C1 segment of cervical spinal cord (tissue), 14 donors: Measurements from ENCODE around the gene PILRA.
A peak's percentile ranks its signal among the peaks of the same experiment; 100 is the strongest.

Experiments used
- DNase-seq, 14 donors: peaks; one replicate each; lab custom pipeline; 2025; lab: John Stamatoyannopoulos, UW

PILRA gene

DNA sequence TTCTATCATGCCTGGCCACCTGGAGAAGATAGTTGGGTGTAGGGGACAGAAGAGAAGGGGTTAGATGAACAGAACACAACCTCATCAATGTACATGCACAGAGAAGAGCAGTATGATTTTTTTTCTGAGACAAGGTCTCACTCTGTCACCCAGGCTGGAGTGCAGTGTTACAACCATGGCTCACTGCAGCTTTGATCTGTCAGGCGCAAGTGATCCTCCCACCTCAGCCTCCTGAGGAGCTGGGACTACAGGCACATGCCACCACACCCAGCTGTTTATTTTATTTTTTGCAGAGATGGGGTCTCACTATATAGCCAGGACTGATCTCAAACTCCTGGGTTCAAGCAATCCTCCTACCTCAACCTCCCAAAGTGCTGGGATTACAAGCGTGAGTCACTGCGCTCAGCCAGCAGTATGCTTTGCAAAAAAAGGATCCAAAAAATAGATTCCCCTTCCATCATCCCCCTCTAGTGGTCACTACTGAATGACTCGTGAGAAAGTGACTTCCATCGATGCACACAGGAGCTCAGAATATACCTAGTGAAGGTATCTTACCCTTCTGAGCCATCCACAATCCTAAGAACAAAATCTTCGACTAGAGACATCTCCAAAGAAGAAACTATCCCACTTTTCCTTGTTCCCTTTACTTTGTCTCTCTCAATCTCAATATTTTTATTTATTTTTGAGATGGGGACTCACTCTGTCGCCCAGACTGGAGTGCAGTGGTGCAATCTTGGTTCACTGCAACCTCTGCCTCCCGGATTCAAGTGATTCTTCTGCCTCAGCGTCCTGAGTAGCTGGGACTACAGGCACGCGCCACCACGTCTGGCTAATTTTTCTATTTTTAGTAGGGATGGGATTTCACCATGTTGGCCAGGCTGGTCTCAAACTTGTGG is 34.2 kb downstream of the PILRA start:
- peak in 1 of 14 donors; percentile 80 for DNase-seq

DNA sequence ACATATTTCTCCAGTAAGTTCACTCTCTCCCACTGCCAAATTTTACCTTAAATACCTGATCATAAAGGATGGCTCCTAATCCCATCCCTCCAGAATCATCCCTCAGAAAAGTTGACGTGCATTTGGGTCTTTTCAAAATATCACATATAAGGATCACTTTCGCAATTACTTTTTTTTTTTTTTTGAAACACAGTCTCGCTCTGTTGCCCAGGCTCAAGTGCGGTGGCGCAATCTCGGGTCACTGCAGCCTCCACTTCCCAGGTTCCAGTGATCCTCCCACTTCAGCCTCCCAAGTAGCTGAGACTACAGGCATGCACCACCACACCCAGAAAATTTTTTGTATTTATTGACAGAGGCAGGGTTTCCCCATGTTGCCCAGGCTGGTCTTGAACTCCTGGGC is 37.8 kb downstream of the PILRA start:
- DNase-seq: no peak

GRCh38 chr7:100413346-100413745 is 40.1 kb downstream of the PILRA start:
- DNase-seq: no peak

DNA sequence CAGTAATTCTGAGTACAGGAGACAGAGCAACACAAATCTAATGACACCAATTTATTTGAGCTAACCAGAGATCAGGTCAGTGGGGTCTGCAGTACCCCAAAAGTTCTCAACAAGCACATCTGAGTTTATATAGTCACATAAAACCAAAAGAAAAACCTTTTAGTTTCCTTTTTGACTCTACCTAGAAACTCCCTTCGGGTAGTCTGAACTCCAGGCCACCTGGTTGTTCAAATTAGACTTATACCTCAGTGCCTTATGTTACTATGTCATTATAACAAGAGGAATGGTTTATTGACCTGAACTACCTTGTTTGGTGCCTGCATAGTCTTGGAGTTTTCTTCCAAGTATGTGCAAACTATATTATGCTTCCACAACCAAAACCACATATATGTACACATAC is 40.6 kb downstream of the PILRA start:
- DNase-seq: no peak

GRCh38 chr7:100415448-100415847 is 42.2 kb downstream of the PILRA start:
- no peak for DNase-seq

GRCh38 chr7:100418930-100419659 is 45.8 kb downstream of the PILRA start:
- DNase-seq: no peak

DNA sequence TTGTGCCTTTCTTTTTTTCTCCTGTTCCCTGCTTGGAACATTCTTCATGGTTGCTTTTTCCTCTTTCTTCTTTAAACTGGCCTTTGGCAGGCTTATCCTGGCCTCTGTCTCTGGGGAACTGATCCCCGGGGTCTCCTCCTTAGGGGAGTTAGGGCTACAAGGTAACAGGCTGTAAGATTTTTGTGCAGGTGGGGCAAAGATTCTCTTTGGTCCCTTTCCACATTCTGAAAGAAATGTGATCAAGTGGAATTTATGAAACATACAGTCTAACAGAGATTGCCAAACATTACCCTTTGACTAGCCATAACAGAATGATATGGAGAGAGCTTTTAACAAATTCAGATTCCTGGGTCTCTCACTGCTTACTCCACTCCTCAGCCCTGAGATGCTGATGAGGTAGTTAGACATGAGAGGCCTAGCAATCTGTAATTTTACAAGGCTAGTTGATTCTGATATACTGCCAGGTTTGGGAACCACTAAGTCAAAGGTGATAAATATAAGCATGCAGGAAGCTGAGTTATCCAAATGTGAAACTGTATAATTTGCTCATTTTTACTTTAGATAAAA is 46.5 kb downstream of the PILRA start:
- no peak for DNase-seq

GRCh38 chr7:100423315-100423714 is 50.0 kb downstream of the PILRA start:
- no peak for DNase-seq

- no peak for DNase-seq
These were observed 52.1 kb downstream of the PILRA start for GRCh38 chr7:100425347-100425746.

DNA sequence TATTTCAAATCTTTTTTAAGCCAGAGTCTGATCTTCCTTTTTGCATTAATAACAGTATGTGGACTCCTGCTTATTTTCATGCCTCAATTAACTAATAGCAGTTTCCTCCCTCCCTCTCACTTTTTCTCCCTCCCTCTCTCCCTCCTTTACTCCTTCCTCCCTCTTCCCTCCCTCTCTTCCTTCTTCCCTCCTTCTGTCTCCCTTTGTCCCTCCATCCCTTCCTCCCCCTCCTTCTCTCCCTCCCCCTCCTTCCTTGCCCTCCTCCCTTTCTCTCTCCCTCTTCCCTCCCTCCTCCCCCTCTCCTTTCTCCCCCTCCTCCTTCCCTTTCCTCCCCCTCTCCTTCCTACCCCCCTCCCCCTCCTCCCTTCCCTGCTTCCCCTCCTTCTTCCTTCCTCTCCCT is 53.2 kb downstream of the PILRA start:
- no peak for DNase-seq

DNA sequence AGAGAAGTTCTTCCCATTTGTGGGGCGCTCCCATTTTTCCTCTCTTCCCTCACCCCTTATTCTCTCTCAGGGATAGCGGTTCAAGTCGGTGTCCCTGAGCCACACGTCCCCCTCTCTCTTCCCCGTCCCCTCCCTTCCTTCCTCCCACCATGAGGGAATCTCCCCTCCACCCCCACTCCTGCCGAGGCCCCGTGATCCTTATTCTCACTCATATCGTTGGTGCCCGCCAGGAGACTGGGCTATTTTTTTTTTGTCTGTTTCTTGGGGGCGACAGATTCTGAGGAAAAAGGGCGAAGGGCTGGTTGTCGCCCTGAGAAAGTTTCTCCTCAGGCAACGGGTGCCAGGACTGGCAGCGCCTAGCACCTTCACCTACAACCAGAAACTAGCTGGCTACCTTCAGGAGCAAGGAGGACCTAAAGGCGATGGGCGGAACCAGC is 54.5 kb downstream of the PILRA start:
- DNase-seq: no peak

DNA sequence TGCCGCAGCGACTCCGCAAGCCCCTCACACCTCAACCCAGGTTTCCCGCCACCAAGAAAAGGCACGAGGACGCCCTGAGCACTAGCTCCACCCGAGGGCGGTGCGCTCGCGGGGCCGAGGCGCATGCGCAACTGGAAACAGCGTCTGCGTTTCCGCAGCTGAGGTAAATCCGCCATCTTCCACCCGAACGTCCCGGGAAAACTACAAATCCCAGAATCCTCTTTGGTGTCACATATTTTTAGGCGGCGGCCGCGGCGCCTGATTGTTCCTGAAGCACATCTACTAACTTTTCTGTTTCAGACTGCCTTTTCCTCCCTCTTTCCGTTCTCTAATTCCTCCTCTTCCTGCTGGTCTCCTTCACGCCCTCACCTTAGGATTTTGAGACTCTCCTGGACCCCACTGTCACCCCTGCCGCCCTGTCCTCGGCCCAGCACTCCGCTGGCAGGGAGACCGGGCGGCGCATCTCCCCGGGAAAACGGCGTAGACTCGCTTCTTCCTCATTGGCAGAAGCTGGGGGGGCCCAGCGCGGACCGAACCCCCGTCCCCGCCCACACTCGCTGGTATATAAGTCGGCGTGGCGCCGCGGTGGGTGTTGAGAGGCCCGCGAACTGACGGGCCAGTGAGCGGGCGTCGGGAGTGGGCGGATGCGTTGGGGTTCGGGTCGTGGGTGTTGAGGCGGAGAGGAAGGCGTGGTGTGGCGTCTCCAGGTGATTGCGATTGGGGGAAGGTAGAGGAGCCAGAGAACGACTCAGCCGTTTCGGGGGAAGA is 55.1 kb downstream of the PILRA start, which contains the start of gene ZCWPW1:
Gene ZCWPW1, minus strand, starts transcription at position 505 of the 768 bp plus-strand sequence. CDS start 8,054 bp downstream, outside the sequence.
- DNase-seq: peak; percentile 85 to 99 (median 95)

DNA sequence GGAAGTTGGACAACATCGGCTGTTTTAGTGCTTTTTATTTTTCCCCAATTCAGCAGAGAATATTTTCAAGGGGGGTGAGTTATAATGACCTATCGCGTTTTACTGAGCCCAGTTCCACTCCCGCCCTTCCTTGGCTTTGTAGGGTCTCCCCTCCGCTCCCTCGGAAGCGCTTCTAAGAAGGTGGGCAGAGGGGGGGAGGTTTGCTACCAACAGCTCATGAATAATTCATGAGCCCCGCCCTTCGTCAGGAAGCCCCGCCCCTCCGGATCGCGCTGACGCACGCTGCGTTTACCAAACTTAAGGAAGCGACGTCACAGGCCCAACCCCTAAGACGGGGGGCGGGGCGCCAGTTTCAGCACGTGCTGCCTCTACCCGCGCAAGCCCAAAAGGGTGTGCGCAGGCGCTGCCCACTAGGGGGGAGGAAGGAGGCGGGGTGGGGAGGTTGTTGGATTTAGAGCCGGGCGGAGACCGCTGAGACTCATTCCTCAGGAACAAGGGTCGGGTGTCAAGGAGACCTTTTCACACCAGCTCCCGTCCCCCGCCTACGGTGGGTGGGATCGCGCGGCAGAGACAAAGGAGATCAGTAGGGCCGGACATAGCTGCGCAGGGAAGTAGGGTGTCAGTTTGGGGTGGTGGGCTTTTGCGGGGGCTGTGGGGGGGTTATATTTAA is 55.8 kb downstream of the PILRA start:
- DNase-seq: peak; percentile 88 to 99 (median 98)

DNA sequence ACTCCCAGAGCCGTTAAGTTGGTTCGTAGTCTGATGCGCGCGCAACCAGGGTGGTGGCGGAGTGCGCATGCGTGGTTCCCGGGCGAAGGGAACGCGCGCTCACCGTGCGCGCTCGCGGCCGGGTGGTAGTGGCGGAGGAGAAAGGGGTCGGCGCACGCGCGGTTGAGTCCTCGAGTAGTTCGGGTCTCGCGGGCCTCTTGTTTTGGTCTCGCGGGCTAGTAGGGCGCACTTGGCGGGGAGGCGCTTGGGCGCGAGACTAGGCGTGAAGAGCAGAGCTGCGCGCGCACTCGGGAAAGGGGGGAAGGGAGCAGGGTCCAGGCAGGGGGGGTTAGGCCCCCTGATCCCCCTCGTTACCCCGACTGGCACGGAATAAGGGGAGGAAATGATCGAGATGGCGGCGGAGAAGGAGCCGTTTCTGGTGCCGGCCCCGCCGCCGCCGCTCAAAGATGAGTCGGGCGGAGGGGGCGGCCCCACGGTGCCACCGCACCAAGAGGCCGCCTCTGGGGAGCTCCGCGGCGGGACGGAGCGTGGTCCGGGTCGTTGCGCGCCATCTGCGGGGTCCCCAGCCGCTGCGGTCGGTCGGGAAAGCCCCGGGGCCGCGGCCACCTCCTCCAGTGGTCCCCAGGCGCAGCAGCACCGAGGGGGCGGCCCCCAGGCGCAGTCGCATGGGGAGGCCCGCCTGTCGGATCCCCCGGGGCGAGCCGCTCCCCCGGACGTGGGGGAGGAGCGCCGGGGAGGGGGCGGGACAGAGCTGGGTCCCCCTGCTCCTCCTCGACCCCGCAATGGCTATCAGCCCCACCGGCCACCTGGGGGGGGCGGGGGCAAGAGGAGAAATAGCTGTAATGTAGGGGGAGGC is 56.6 kb downstream of the PILRA start, which contains the start of gene MEPCE:
Gene MEPCE, plus strand, starts transcription at position 195 of the 856 bp plus-strand sequence. Its CDS starts 188 bp downstream, at position 383.
- peak; percentile 81 to 97 (median 95) for DNase-seq

- peak in 1 of 14 donors; percentile 49 for DNase-seq
These were observed 57.4 kb downstream of the PILRA start for GRCh38 chr7:100430493-100431285.

GRCh38 chr7:100431286-100431735 is 58.0 kb downstream of the PILRA start:
- no peak for DNase-seq

GRCh38 chr7:100432053-100432452 is 58.8 kb downstream of the PILRA start:
- DNase-seq: no peak

GRCh38 chr7:100432621-100433275 is 59.5 kb downstream of the PILRA start:
- no peak for DNase-seq
